HG02840 (cell line): ENCODE results near the gene CIBAR2.

ENCODE experiments used
- ATAC-seq: cut with Tn5 transposase; IDR thresholded peaks from one replicate; pipeline ENCODE4 v1.9.1; 2021; ENCODE audit warnings: mild to moderate bottlenecking, moderate library complexity, moderate number of reproducible peaks; ENCODE audit not compliant: unreplicated experiment, low FRiP score

CIBAR2 gene

DNA sequence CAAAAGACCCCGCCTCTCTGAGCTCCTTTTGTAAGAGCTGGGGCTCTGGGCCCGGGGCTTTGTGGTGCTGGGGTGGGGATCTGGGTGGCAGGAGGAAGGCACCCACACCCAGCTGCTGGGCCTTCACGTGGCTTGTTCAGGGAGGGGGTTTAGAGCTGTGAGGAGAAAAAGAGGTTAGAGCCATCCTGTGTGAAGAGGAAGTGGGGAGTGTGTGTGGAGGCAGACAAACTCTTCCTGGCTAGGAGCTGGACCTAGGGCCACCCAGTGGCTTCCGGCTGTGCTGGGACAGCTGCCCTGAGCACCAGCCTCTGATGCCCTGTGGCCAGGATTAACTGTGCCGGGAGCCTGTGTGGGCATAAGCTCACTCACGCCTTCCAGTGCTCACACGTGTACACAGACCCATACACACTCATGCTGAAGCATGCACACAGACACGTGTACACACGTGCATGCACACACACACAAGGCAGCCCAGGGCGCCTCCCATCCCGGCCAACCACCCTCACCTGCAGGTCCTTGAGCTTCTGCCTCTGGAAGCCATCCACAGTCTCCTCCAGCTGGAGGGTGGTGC lies 7.4 kb downstream of the CIBAR2 start:
- ATAC-seq, result no peak

DNA sequence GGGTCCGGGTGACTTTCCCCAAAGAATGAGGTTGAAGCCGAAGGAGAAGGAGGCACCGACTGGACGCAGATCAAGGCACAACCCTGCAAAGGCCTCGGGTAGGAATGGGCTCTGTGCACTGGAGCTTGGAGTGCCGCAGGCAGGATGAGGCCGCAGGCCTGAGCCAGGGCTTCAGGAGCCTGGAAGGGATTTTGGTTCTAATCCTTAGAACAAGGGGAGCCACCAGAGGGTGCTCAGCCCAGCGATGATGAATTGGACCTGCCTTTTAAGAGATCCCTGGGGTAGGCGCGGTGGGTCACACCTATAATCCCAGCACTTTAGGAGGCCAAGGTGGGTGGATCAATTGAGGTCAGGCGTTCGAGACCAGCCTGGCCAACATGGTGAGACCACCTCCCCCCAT lies 8.1 kb downstream of the CIBAR2 start:
- ATAC-seq, result no peak

DNA sequence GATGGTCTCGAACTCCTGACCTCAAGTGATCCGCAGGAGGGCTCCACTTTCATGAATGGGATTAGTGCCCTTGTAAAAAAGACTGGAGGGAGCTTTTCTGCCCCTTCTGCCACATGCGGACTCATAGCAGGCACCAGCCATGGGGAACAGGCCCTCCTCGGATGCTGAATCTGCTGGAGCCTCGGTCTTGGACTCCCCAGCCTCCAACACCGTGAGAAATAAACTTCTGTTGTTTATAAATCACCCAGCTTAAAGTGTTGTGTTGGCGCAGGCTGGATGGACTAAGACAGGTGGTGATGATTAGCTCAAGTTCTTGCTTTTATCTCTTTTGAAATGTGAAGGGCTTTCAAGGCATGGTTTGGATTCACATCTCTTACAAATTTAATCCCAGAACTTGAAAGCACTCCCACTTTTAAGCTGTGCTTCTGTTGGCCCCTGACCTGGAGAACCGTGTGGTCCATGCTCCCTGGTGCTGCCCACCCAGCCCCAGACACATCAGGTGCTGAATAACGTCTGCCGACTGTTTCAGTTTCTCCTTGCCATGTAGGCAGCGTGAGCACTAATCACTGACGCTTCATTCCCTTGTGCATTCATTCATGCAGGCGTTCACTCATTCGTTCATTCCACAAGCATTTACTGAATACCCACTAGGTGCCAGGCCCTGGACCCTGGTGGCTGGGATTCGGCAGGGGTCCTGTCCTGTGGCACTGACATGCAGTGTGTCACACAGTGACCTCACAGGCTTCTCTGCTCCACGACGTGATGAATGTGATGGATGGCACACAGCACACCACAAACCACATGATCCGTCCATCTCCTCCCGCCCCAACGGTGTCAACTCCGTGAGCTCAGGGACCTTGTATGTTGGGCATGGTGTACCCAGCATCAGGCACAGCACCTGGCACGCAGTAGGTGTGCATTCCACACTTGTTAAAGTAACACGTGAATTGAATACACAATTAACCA lies 8.9 kb downstream of the CIBAR2 start:
- ATAC-seq, result no peak

GRCh38 chr16:85101956-85102630 lies 10.2 kb downstream of the CIBAR2 start:
- no peak for ATAC-seq

DNA sequence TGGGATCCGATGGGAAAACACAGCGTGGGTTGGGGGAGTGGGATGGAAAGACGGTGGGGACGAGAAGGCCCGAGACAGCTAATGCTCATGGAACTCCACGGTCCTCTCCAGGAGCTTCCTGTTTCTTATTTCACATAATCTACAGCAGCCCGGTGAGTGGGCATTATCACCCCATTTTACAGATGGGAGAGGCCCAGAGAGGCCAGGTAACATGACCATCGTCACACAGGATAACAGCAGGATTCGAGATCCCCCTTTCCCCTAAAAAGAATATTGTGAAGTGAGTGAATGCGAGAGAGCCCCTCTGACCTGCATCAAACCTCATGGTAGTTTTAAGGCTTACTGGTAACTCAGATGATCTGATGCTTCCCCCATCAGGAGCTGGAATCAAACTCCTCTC lies 12.0 kb downstream of the CIBAR2 start:
- ATAC-seq, result no peak

DNA sequence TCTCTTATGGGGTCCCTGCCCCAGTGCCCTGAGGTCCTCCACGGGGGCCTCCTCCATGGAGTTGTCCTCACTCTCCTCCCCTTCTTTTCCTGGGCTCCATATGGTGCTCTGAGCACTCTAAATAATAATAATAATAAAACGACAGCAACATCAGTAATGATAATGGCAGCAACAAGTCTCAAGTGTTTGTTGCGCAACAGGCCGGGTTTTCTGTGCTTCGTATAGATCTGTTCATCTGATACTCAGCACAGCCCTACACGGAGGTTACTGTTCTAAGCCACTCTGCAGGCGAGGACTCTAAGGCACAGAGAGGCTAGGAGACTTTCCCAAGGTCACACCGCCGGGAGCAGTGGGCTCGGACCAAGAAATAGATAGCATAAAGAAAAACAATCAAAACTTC lies 13.7 kb downstream of the CIBAR2 start:
- no peak for ATAC-seq

- ATAC-seq, result no peak
Measured at GRCh38 chr16:85096921-85097320, 15.4 kb downstream of the CIBAR2 start.

DNA sequence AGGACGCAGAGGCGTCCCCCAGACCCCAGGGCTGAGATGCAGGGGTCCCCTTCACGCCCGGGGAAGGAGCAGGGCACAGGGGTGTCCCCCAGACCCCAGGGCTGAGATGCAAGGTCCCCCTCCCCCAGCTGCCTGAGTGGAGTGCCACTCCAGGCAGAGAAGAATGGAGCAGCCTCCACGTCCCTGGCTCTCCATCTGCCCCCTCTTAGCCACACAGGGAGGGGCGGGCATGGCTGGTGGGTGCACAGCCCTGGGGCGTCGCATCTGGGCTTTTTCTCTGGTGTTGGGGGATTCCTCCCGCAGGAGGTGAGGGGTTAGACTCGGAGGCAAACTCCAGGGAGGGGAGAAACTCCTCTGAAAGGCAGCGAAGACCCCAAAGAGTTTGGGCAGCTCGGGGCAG lies 17.5 kb downstream of the CIBAR2 start:
- ATAC-seq, result no peak

DNA sequence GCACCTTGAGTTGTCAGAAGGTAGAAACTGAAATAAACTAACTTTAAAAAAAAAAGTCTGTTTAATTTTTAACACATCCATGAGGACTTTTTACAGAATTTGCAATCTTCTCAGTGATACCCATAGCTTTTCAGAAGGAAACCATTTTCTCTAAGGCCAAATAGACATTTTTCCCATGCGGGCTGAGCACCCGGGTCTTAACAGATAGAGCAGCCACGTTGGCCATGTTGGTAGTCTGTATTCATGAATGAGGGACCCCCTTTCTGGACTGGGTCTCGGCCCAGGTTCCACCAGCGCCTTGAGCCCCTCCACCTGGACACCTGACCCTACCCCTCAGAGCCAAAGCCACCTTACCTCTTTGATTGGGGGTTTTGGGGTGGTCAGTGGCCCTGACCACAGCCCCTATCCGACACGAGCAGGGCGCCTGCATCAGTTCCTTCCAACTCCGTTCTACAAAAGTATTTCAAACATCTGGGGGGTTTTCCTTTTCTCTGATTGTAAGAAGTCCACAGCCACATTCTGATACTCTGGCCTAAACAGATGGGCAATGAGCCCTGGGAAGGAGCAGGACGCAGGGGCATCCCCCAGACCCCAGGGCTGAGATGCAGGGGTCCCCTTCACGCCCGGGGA lies 18.0 kb downstream of the CIBAR2 start:
- no peak for ATAC-seq

DNA sequence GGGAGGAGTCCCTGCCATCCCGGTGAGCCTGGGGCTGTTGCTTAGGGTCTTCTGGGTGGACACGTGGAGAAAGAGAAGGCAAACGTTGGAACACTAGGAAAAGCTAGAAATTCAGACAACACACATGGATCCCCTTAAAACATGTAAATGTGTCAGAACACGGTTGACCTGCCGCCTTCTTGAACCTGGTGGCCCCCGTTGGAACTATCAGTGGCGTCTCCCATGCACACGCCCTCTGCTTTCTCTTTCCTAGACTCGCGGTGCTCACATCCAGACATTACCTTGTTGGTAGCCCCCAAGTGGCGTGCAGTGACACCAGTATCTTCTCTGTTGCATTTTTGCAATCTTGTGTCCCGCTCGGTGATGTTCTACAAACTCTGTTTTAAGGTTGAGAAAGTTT lies 18.6 kb downstream of the CIBAR2 start:
- ATAC-seq, result no peak

DNA sequence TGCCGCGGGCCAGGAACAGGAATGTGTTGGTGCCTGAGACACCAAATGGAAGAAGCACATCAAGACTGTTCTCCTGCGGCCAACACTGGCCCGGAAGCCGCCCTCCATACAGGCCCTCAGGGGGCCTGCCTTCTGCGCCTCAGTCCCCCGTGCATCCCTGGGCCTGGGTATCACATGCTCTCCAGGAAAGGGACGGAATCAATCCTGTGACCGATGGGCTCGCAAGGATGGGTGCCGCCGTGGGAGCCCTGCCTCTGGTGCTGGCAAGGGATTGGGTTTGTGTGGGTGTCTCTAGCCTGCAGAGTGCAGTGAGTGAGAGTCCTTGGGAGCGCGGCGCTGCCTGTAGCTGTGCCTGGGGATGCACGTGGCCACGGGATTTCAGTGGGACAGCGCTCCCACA lies 19.4 kb downstream of the CIBAR2 start:
- no peak for ATAC-seq

GRCh38 chr16:85092309-85092708 lies 20.0 kb downstream of the CIBAR2 start:
- ATAC-seq, result no peak

DNA sequence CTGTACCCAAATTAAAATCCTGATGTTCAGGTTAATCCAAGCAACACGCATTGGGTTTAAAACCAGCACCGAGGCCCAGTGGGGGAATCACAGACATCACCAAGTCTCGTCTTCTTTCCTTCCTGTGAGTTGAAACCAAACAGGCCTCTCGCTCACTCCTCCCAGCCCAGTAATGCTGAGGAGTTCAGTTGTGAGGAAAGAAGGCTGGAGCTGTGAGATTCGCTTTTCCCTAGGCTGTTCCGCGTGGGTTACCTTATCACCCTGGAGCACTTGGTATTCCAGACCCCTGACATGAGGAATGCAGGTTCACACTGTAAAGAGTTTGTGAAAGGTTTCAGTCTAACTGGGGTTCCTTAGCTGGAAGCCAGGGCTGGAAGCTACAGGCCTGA lies 20.8 kb downstream of the CIBAR2 start:
- ATAC-seq, result no peak

DNA sequence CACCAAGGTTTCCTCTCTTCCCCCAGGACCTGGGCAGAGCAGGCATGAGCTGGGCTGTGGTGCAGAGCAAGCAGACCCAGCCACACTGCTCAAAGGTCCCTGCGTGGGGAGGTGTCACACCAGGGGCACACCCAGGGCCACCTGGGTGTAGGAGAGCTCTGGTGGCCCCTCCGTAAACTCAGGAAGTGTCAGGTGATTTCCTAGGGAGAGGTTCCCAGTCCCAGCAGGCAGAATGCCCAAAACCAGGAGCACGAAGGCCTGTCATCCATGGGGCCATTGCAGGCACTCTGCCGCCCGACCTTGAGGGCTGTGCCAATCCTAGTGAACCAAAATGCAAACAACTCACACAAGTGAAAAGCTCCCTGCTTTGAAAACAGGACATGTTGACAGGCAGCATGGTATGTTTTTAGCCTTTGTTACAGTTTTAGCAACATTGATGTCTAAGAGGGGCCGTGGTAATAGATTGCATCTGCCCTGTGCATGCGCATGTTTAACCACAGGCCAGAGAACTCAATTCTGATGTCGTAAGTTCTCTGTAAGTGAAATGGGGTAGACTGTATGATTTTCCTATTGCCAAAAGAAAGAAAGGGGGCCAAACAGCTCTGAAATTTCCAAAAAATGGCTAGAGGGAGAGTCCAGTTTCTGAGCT lies 21.3 kb downstream of the CIBAR2 start:
- ATAC-seq, result no peak

DNA sequence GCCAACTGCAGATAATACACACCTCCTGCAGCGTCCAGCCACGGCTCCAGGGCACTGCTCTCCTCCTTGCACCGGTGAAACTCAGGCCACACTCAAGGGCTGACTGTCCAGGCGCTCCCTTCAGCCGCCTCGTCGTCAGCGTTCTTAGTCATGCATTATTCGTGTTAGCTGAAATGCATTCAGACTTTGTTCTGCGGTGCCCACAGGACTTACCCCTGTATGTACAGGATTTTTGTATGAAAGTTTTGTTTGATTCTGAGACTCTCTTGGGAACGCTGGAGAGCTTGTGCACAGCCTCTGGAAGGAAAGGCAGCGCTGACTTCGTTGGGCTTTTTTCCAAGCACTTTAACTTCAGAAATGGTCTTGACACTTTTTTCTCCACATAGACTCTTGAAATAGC lies 22.1 kb downstream of the CIBAR2 start:
- no peak for ATAC-seq

DNA sequence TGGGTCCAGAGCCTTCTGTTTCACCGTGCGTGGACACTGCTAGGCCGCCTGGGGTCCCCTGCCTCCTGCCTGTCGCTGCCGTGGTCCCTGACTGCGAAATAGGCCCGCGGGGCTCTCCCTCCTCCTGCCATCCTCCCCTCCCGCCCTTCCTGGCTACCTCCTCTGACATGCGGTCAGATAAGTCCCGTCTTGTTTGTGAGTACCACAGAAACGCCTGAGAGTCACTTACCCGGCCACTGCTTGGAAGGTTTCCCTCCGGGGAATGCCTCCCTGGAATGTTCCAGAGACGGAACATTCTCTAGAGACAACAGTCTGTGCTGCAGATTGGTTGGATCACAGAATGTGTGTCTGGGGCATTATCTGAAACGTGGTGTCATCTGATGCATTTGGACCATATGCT lies 22.7 kb downstream of the CIBAR2 start:
- no peak for ATAC-seq

GRCh38 chr16:85088570-85089199 lies 23.6 kb downstream of the CIBAR2 start:
- ATAC-seq, result no peak

- ATAC-seq, result no peak
Measured at GRCh38 chr16:85087899-85088569, 24.2 kb downstream of the CIBAR2 start.
